ENCODE data around the gene TMEM164. TPM values are rescaled to one million over a fixed set of nuclear protein-coding genes. Genes with fewer than 3 reads are reported as not detected.
A peak's percentile ranks its signal among the peaks of the same experiment; 100 is the strongest.
"Not testable (repeated sequence)": the region's sequence is repeated elsewhere in the genome, so short reads cannot be mapped to it uniquely, and the experiment has no call there.

Gene TMEM164
- total RNA-seq, 2 experiments from 2014 or later, result 10.9 to 11.5 TPM

DNA sequence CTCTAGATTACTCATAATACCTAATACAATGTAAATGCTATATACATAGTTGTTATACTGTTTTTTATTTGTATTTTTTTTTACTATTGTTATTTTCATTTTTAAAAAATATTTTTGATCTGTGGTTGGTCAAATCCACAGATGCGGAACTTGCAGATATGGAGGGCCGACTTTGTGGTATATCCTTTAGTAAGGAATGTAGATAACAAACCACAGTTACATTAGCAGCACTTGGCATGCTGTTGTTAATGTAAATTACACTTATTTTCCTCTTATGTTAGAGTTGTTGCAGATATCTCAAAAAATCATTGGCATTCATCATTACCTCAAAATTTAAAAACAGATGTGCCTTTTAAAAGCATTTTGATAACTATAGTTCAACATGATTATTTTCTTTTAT lies 151.0 kb downstream of the TMEM164 start:
- Mint-ChIP-seq H3K4me3 (no peak overlapping the region), H3K27me3 (no peaks in the 10 kb centered on the region), H3K9me3 (no peaks in the 10 kb centered on the region), H3K4me1 (ENCODE audit: low read depth) (no peaks in the 10 kb centered on the region), H3K36me3 (ENCODE audit: low read depth) (no peaks in the 10 kb centered on the region), H3K27ac (no peak overlapping the region)
- intact Hi-C loops (cut with micrococcal nuclease), result no loop called here
- TF ChIP-seq, protein P1, sequence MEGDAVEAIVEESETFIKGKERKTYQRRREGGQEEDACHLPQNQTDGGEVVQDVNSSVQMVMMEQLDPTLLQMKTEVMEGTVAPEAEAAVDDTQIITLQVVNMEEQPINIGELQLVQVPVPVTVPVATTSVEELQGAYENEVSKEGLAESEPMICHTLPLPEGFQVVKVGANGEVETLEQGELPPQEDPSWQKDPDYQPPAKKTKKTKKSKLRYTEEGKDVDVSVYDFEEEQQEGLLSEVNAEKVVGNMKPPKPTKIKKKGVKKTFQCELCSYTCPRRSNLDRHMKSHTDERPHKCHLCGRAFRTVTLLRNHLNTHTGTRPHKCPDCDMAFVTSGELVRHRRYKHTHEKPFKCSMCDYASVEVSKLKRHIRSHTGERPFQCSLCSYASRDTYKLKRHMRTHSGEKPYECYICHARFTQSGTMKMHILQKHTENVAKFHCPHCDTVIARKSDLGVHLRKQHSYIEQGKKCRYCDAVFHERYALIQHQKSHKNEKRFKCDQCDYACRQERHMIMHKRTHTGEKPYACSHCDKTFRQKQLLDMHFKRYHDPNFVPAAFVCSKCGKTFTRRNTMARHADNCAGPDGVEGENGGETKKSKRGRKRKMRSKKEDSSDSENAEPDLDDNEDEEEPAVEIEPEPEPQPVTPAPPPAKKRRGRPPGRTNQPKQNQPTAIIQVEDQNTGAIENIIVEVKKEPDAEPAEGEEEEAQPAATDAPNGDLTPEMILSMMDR (IDR thresholded peaks at IDR 0.05), result no peak
- no peak for ATAC-seq
- POLR2A ChIA-PET, result interaction anchor here (0.6 kb wide), 1 partner anchor 540 kb away, joined by 4 read pairs; no protein-coding TSS in a partner anchor
- CTCF ChIA-PET, result interaction anchor here (22.9 kb wide), 1 partner anchor 257 kb away, joined by 449 read pairs; no protein-coding TSS in a partner anchor
- no peak for DNase-seq

DNA sequence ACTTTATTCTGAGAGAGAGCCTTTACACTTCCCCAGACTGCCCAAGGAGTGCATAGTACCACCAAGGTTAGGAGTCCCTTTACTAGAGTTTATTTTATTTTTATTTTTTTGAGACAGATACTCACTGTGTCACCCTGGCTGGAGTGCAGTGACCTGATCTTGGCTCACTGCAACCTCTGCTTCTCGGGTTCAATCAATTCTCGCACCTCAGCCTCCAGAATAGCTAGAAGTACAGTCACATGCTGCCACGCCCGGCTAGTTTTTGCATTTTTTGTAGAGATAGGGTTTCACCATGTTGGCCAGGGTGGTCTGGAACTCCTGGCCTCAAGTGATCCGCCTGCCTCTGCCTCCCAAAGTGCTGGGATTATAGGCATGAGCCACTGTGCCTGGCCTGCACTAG lies 151.4 kb downstream of the TMEM164 start:
- H3K4me3 Mint-ChIP-seq; H3K9me3 Mint-ChIP-seq; DNase-seq; H3K27ac Mint-ChIP-seq; H3K4me1 Mint-ChIP-seq (ENCODE audit: low read depth); POLR2A ChIA-PET; ATAC-seq; H3K27me3 Mint-ChIP-seq; H3K36me3 Mint-ChIP-seq (ENCODE audit: low read depth); intact Hi-C loops (cut with micrococcal nuclease): not testable (repeated sequence)
- CTCF ChIA-PET, result interaction anchor here (1.5 to 22.9 kb wide), 2 partner anchors 208 to 257 kb away, joined by 3 to 449 read pairs; no protein-coding TSS in a partner anchor

DNA sequence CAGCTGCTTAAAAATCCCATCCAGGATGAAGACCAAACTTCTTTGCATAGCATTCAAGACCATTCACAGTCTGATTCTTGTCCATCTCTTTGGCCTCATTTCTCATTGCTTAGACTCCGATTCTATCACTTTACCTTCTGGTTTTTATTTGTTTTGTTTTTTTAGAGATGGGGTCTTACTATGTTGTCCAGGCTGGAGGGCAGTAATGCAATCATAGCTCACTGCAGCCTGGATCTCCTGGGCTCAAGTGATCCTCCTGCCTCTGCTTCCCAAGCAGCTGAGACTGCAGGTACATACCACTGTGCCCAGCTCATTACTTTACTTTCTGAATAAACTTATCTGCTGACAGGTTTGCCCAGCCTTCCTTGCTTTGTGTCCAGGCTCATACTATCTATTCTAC lies 152.8 kb downstream of the TMEM164 start:
- no peaks in the 10 kb centered on the region for H3K36me3 Mint-ChIP-seq (ENCODE audit: low read depth)
- ATAC-seq (no peak), DNase-seq (no peak)
- ChIA-PET CTCF (interaction anchor here (0.7 to 22.9 kb wide), 9 partner anchors 8 to 255 kb away, joined by 3 to 449 read pairs (median 3); partner anchors contain the start of gene RTL9), POLR2A (no interaction called here)
- H3K27me3 Mint-ChIP-seq, result no peaks in the 10 kb centered on the region
- no peaks in the 10 kb centered on the region for H3K9me3 Mint-ChIP-seq
- no peak overlapping the region for H3K4me3 Mint-ChIP-seq
- TF ChIP-seq, protein P1 (IDR thresholded peaks at IDR 0.05), result no peak
- intact Hi-C loops (cut with micrococcal nuclease), result no loop called here
- H3K4me1 Mint-ChIP-seq (ENCODE audit: low read depth), result peaks cover 10% of the 10 kb centered on the region
- H3K27ac Mint-ChIP-seq, result no peak overlapping the region

DNA sequence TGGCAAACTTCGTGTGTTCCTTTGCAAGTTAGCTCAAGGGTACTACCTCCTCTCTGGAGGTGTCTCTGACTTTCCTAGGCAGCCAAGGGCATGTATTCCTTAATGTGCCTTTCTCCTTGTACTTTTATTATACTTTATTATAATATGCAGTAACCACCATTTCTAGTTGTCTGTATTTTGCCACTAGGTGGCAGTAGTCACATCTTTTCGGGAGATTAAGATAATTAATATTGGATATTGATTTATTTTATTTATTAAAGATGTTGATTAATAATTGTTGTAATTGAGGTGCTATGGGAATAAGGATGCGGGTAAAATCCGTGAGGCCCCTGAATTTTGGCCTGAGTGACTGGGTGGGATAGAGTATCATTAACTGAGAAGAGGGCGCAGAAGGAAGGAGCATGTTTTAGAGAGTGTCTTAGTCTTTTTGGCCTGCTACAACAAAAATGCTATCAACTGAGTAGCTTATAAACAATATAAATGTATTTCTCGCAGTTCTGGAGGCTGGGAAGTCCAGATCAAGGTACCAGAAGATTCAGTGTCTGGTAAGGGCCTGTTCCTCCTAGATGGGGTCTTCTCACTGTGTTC lies 153.3 kb downstream of the TMEM164 start:
- no peak for ATAC-seq
- CTCF ChIA-PET, result interaction anchor here (0.7 to 22.9 kb wide), 9 partner anchors 9 to 255 kb away, joined by 3 to 449 read pairs (median 3); partner anchors contain the start of gene RTL9
- DNase-seq, result no peak

DNA sequence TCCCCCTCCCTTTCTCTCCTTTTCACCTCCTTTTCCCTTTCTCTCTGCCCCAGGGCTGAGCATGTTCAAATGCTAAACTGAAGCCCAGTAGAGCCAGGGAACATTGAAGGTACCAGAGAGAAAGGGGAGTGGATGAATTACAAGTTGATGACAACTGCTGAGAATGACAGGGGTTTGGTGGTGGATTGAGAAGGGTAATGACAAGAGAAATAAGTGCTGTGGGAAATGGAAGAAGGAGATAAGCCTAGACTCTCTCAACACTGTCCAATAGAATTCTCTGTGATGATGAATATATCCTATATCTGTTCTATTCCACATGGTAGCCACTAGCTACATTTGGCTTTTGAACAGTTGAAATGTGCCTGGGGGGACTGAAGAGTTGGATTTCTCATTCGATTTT lies 154.5 kb downstream of the TMEM164 start:
- Mint-ChIP-seq H3K27me3 (no peaks in the 10 kb centered on the region), H3K4me1 (ENCODE audit: low read depth) (peaks cover 10% of the 10 kb centered on the region), H3K27ac (no peak overlapping the region), H3K4me3 (no peak overlapping the region), H3K36me3 (ENCODE audit: low read depth) (no peaks in the 10 kb centered on the region), H3K9me3 (no peaks in the 10 kb centered on the region)
- intact Hi-C loops (cut with micrococcal nuclease), result no loop called here
- TF ChIP-seq, protein P1 (IDR thresholded peaks at IDR 0.05), result no peak
- ChIA-PET POLR2A (no interaction called here), CTCF (interaction anchor here (2.0 to 22.9 kb wide), 3 partner anchors 10 to 254 kb away, joined by 13 to 449 read pairs (median 30); no protein-coding TSS in a partner anchor)
- ATAC-seq, result no peak
- no peak for DNase-seq

More for the DNA sequence above, 153.3 kb downstream of the TMEM164 start:
- Mint-ChIP-seq H3K36me3 (ENCODE audit: low read depth) (no peaks in the 10 kb centered on the region), H3K27me3 (no peaks in the 10 kb centered on the region), H3K9me3 (no peaks in the 10 kb centered on the region), H3K27ac (no peak overlapping the region), H3K4me1 (ENCODE audit: low read depth) (peaks cover 10% of the 10 kb centered on the region), H3K4me3 (no peak overlapping the region)
- TF ChIP-seq, protein P1 (IDR thresholded peaks at IDR 0.05), result peak; percentile 59
- POLR2A ChIA-PET, result no interaction called here
- intact Hi-C loops (cut with micrococcal nuclease), result no loop called here

Measured in activated CD8-positive, alpha-beta T cell treated with anti-CD3 and anti-CD28 coated beads for 36 hours (primary cell).